ENCODE data around the gene WNT3. TPM values are rescaled to one million over a fixed set of nuclear protein-coding genes. Genes with fewer than 3 reads are reported as not detected.

WNT3 gene
- total and polyA plus RNA-seq, 4 donors, result 4.0 to 17.1 (median 10.7) TPM

Other genes starting within 250 kb of the WNT3 start
- gene ARL17A, start 239.0 kb downstream of the WNT3 start, total RNA-seq, result 10 to 100 TPM in 1 of 2 donors, 1 to 10 TPM in 1; 7.6 to 22.3 TPM
- 10 to 100 TPM; 24.1 to 47.4 TPM for gene ARL17A, start 239.0 kb downstream of the WNT3 start, polyA plus RNA-seq (ENCODE audit: insufficient read length in 2 of 2)
- gene NSF, start 228.0 kb downstream of the WNT3 start, total RNA-seq, result 100 to 1,000 TPM in 1 of 2 donors, 10 to 100 TPM in 1; 46.8 to 266 TPM
- gene NSF, start 228.0 kb downstream of the WNT3 start, polyA plus RNA-seq (ENCODE audit: insufficient read length in 2 of 2), result 100 to 1,000 TPM; 141 to 154 TPM
- under 1 TPM; 0.44 to 0.99 TPM for gene WNT9B, start 32.9 kb upstream of the WNT3 start, total RNA-seq
- 1 to 10 TPM in 1 of 2 donors, under 1 TPM in 1; 0.93 to 2.1 TPM for gene WNT9B, start 32.9 kb upstream of the WNT3 start, polyA plus RNA-seq (ENCODE audit: insufficient read length in 2 of 2)
- gene GOSR2, start 104.5 kb upstream of the WNT3 start, total RNA-seq, result 10 to 100 TPM; 42.1 to 43.6 TPM
- 10 to 100 TPM; 50.0 to 56.4 TPM for gene GOSR2, start 104.5 kb upstream of the WNT3 start, polyA plus RNA-seq (ENCODE audit: insufficient read length in 2 of 2)
- gene RPRML, start 160.6 kb upstream of the WNT3 start, total RNA-seq, result under 1 TPM; 0.40 to 0.55 TPM
- under 1 TPM; 0.48 to 0.71 TPM for gene RPRML, start 160.6 kb upstream of the WNT3 start, polyA plus RNA-seq (ENCODE audit: insufficient read length in 2 of 2)